ENCODE data around the gene COL24A1.
"Not testable (repeated sequence)": the region's sequence is repeated elsewhere in the genome, so short reads cannot be mapped to it uniquely, and the experiment has no call there.

The COL24A1 gene

DNA sequence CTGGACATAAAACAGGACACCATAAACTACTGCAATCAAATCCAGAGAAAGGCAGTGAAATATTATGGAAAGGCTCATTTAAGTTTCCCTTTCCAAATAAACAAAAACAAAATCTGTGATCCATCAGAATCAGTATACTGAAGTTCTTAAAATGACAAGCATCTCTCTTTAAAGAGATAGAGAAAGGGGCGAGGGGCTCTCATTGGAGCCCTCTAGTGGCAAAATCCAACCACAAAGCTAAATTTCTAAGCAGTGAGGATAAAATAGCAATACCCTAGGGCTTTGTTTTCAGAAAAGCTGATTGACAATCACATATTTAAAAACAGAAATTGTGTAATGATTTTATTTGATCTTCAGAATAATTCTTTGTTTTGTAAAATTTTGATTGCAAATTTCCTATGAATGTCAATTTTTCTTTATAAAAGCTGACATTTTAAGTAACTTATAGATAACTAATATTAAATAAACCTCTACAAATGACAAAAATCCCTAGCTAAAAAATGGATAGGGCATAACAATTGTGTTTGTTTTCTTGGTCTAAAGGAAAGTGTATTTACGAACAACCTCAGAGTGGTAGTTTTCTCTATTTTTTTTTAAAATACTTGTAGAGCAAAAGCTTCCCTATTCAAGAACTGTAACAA lies 138.2 kb downstream of the COL24A1 start:
- H3K4me3 Mint-ChIP-seq, result no peak overlapping the region
- H3K4me1 Mint-ChIP-seq, result no peaks in the 10 kb centered on the region
- H3K9me3 Mint-ChIP-seq, result no peaks in the 10 kb centered on the region
- no peak overlapping the region for H3K27ac Mint-ChIP-seq
- no peaks in the 10 kb centered on the region for H3K27me3 Mint-ChIP-seq
- H3K36me3 Mint-ChIP-seq, result no peaks in the 10 kb centered on the region
- CTCF ChIA-PET, result interaction anchor here (0.6 to 1.9 kb wide), 6 partner anchors 11 to 710 kb away, joined by 3 to 7 read pairs (median 4); no protein-coding TSS in a partner anchor
- peak; percentile 21 for DNase-seq

GRCh38 chr1:86016076-86016759 lies 140.4 kb downstream of the COL24A1 start:
- no peak for DNase-seq
- no peaks in the 10 kb centered on the region for H3K27me3 Mint-ChIP-seq
- no peak overlapping the region for H3K27ac Mint-ChIP-seq
- H3K36me3 Mint-ChIP-seq, result no peaks in the 10 kb centered on the region
- CTCF ChIA-PET, result no interaction called here
- no peaks in the 10 kb centered on the region for H3K9me3 Mint-ChIP-seq
- H3K4me1 Mint-ChIP-seq, result no peaks in the 10 kb centered on the region
- H3K4me3 Mint-ChIP-seq, result no peak overlapping the region

DNA sequence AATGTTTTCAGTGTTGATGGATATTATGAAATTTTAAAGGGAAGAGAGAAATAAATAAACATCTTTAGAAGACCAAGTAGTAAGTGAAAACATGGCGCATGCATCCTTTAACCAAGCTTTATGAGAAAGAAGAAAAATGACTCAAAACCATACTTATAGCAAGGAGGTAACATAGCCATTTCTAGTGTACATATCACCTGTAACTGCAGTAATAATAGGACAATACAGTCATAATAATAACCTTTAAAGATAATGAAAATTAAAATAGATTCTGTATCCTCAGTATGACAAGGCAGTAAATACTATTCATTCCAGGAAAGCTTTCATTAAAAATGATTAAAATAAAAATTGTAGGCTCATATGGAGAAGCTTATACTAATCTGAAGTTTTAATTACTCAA lies 141.2 kb downstream of the COL24A1 start:
- H3K9me3 Mint-ChIP-seq, result no peaks in the 10 kb centered on the region
- H3K36me3 Mint-ChIP-seq, result no peaks in the 10 kb centered on the region
- no peaks in the 10 kb centered on the region for H3K27me3 Mint-ChIP-seq
- DNase-seq, result no peak
- CTCF ChIA-PET, result no interaction called here
- H3K4me1 Mint-ChIP-seq, result no peaks in the 10 kb centered on the region
- H3K4me3 Mint-ChIP-seq, result no peak overlapping the region
- no peak overlapping the region for H3K27ac Mint-ChIP-seq

GRCh38 chr1:86000601-86001000 lies 156.0 kb downstream of the COL24A1 start:
- peaks cover 4% of the 10 kb centered on the region for H3K9me3 Mint-ChIP-seq
- H3K4me3 Mint-ChIP-seq, result no peak overlapping the region
- H3K27me3 Mint-ChIP-seq, result no peaks in the 10 kb centered on the region
- H3K36me3 Mint-ChIP-seq, result no peaks in the 10 kb centered on the region
- no peaks in the 10 kb centered on the region for H3K4me1 Mint-ChIP-seq
- DNase-seq, result no peak
- H3K27ac Mint-ChIP-seq, result no peak overlapping the region
- CTCF ChIA-PET, result interaction anchor here (0.7 kb wide), 1 partner anchor 692 kb away, joined by 3 read pairs; no protein-coding TSS in a partner anchor

DNA sequence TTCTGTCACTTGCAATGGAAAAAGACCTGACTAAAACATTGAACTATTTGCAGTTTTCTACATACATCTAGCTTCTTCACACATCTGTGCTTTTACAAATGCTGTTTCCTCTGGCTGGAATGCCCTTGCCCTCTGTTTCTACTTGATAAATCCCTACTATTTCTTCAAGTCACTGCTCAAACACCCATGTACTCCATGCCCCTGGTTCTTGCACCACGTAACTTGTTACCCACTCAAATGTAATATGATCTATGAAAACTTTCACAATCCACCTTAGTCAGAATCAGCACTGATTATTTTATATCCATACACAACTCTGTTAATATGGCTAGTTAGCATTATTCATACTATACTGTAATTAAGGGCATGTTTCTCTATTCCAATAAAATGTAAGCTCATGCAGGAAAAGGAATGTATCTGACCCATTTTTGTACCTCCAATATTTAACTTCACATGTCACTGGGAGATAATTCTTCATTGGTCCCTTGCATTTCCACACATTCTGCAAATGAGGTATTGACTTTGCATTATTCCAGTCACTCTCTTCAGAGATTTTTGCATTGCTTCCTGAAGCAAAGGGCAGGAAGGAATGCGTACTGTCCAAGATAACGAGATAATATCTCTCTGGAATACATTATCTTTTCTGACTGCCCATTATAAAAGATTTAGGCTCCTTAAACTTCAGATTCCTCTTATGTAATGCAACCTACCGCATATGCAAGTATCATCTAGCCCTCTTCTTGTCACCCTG lies 158.3 kb downstream of the COL24A1 start:
- H3K4me1 Mint-ChIP-seq, result no peaks in the 10 kb centered on the region
- CTCF ChIA-PET, result no interaction called here
- H3K9me3 Mint-ChIP-seq, result no peaks in the 10 kb centered on the region
- H3K27me3 Mint-ChIP-seq, result no peaks in the 10 kb centered on the region
- no peaks in the 10 kb centered on the region for H3K36me3 Mint-ChIP-seq
- no peak overlapping the region for H3K4me3 Mint-ChIP-seq
- DNase-seq, result no peak
- no peak overlapping the region for H3K27ac Mint-ChIP-seq

DNA sequence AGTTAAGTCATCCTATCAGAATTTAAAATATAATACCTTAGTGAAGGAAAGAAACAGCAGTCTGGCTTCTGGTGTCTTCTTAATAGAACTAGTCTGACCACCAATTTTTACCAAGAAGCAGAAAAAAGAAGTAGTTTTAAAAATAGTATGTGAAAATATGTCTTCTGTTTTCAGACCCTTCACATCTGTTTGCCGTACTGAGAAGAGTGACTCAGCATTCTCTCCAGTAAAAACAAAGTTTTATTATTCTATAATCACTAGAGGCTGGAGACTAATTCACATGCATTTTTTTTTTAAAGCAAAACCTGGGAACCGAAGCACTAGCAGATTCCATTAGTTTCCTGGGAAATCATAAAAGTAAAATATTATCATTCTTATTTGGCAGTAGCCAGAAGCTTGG lies 163.8 kb downstream of the COL24A1 start:
- no peak overlapping the region for H3K27ac Mint-ChIP-seq
- CTCF ChIA-PET, result no interaction called here
- H3K4me3 Mint-ChIP-seq, result no peak overlapping the region
- H3K4me1 Mint-ChIP-seq, result no peaks in the 10 kb centered on the region
- no peaks in the 10 kb centered on the region for H3K9me3 Mint-ChIP-seq
- no peaks in the 10 kb centered on the region for H3K36me3 Mint-ChIP-seq
- no peak for DNase-seq
- no peaks in the 10 kb centered on the region for H3K27me3 Mint-ChIP-seq

DNA sequence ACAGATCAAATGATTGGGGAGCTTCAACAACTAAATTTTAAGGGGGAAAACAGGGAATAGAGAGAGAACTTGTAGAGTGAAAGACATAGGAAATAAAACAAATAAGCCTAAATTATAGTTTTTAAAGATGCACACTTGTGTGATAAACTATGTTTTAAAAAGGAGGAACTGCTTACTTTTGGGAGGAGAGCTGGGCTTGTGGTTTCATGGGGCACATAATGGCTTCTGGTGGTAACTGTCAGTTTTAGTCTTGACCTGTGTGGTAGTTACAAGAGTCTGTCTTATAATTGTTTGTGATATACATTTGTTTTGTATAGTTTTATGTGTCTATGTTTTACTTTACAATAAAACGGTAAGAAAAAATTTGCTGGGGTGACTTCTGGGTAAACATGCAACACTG lies 165.3 kb downstream of the COL24A1 start:
- Mint-ChIP-seq H3K9me3 (no peaks in the 10 kb centered on the region), H3K27ac (no peak overlapping the region), H3K4me1 (no peaks in the 10 kb centered on the region), H3K4me3 (no peak overlapping the region), H3K27me3 (no peaks in the 10 kb centered on the region), H3K36me3 (no peaks in the 10 kb centered on the region)
- CTCF ChIA-PET, result no interaction called here
- DNase-seq, result no peak

GRCh38 chr1:85984636-85985035 lies 171.9 kb downstream of the COL24A1 start:
- Mint-ChIP-seq H3K4me1 (no peaks in the 10 kb centered on the region), H3K27ac (no peak overlapping the region), H3K27me3 (no peaks in the 10 kb centered on the region), H3K36me3 (no peaks in the 10 kb centered on the region), H3K9me3 (no peaks in the 10 kb centered on the region), H3K4me3 (no peak overlapping the region)
- DNase-seq, result no peak
- CTCF ChIA-PET, result no interaction called here

- H3K27me3 Mint-ChIP-seq, result no peaks in the 10 kb centered on the region
- H3K27ac Mint-ChIP-seq, result no peak overlapping the region
- H3K36me3 Mint-ChIP-seq, result no peaks in the 10 kb centered on the region
- CTCF ChIA-PET, result no interaction called here
- DNase-seq, result no peak
- no peaks in the 10 kb centered on the region for H3K4me1 Mint-ChIP-seq
- no peak overlapping the region for H3K4me3 Mint-ChIP-seq
- H3K9me3 Mint-ChIP-seq, result no peaks in the 10 kb centered on the region
Observed at GRCh38 chr1:85983316-85983715, 173.3 kb downstream of the COL24A1 start.

DNA sequence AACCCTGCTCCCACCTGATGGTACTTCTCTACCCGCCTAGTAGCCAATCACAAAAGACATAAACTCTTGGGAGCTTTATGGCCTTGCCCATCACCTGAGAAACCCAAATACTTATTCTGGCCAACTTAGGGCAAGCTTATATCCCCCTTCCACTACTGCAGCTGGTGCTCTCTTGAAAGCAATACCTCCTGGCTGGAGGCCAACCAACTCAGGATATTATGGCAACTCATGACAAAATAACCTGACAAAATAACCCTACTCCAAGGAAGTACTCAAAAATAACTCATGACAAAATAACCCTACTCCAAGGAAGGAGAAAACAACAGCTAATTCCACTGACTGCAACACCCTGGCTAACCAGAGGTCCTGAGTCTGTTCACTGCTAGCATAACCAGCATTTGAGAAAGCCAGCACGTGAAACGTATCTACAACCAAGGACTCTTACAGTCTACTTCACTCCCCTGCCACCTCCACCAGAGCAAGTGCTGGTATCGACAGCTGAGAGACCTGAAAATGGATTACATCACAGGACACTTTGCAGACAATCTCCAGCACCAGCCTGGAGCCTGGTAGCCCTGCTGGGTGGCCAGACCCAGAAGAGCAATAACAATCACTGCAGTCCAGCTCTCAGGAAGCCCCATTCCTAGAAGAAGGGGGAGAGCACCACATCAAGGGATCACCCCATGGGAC lies 179.9 kb downstream of the COL24A1 start:
- Mint-ChIP-seq H3K27me3 (no peaks in the 10 kb centered on the region), H3K36me3 (no peaks in the 10 kb centered on the region), H3K9me3 (no peaks in the 10 kb centered on the region), H3K27ac (no peak overlapping the region), H3K4me1 (no peaks in the 10 kb centered on the region), H3K4me3 (no peak overlapping the region)
- no peak for DNase-seq
- CTCF ChIA-PET, result no interaction called here

GRCh38 chr1:85975912-85976371 lies 180.6 kb downstream of the COL24A1 start:
- Mint-ChIP-seq H3K27me3 (no peaks in the 10 kb centered on the region), H3K4me3 (no peak overlapping the region), H3K9me3 (no peaks in the 10 kb centered on the region), H3K36me3 (no peaks in the 10 kb centered on the region), H3K27ac (no peak overlapping the region), H3K4me1 (no peaks in the 10 kb centered on the region)
- CTCF ChIA-PET, result no interaction called here
- DNase-seq, result no peak

DNA sequence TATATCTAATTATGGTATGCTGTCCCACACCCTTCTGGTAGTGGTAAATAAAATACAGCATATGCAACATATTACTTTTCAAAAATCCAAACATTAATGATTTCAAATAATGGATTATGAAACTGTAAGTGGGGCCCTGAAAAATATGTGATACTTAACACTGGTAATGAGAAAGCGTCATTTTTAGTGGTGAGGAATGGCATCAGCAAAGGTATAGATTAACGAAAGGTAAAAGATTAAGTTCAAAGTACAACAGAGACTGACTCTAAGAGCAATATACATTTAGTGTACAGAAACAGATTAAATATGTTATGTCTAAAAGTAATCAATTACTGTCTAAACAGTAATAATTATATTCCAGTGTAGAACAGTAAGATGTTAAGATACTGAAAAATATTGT lies 194.1 kb downstream of the COL24A1 start:
- H3K4me1 Mint-ChIP-seq, result no peaks in the 10 kb centered on the region
- no peak overlapping the region for H3K27ac Mint-ChIP-seq
- H3K36me3 Mint-ChIP-seq, result no peaks in the 10 kb centered on the region
- DNase-seq, result no peak
- no peaks in the 10 kb centered on the region for H3K27me3 Mint-ChIP-seq
- CTCF ChIA-PET, result no interaction called here
- H3K9me3 Mint-ChIP-seq, result no peaks in the 10 kb centered on the region
- H3K4me3 Mint-ChIP-seq, result no peak overlapping the region

GRCh38 chr1:85957760-85958159 lies 198.8 kb downstream of the COL24A1 start:
- no peaks in the 10 kb centered on the region for H3K4me1 Mint-ChIP-seq
- no peaks in the 10 kb centered on the region for H3K9me3 Mint-ChIP-seq
- no peak overlapping the region for H3K27ac Mint-ChIP-seq
- H3K4me3 Mint-ChIP-seq, result no peak overlapping the region
- no peak for DNase-seq
- no peaks in the 10 kb centered on the region for H3K36me3 Mint-ChIP-seq
- CTCF ChIA-PET, result no interaction called here
- no peaks in the 10 kb centered on the region for H3K27me3 Mint-ChIP-seq

- not testable (repeated sequence) for H3K9me3 Mint-ChIP-seq, H3K4me1 Mint-ChIP-seq, DNase-seq, H3K27me3 Mint-ChIP-seq, H3K27ac Mint-ChIP-seq, H3K36me3 Mint-ChIP-seq, H3K4me3 Mint-ChIP-seq
- CTCF ChIA-PET, result interaction anchor here (0.6 kb wide), 1 partner anchor 76 kb away, joined by 3 read pairs; no protein-coding TSS in a partner anchor
Observed at GRCh38 chr1:85955218-85955617, 201.4 kb downstream of the COL24A1 start.
